Putamen (tissue), 1 donor: ENCODE data around the gene CPNE7.

ENCODE experiments used
- DNase-seq: peaks from one replicate; pipeline ENCODE4 v3.0.0-alpha.2; 2016; ENCODE audit warnings: low spot score

The CPNE7 gene

GRCh38 chr16:89575247-89576152 lies at the start of gene CPNE7:
TSS of gene CPNE7 (plus strand) at chr16:89575758. CDS start at chr16:89575898, 140 bp downstream.
- no peak for DNase-seq

DNA sequence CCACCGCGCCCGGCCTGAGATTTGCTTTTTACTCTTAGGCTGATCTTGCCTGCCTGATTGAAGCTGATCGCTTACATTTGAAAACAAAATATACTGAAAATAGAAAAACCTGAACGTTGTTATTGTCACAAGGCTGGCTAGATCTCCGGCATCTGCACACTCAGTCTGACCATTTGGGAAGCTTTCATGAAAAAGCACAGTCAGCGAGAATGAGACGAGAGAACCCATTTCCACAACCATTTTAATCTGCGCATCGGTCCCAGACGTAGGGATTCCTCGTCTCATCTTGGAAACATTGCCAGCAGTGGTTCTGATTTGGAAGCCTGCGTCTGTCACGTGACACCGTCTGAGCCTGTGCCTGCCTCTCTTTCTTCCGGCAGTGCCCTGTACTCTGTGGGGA lies 46.5 kb upstream of the CPNE7 start:
- DNase-seq = no peak

DNA sequence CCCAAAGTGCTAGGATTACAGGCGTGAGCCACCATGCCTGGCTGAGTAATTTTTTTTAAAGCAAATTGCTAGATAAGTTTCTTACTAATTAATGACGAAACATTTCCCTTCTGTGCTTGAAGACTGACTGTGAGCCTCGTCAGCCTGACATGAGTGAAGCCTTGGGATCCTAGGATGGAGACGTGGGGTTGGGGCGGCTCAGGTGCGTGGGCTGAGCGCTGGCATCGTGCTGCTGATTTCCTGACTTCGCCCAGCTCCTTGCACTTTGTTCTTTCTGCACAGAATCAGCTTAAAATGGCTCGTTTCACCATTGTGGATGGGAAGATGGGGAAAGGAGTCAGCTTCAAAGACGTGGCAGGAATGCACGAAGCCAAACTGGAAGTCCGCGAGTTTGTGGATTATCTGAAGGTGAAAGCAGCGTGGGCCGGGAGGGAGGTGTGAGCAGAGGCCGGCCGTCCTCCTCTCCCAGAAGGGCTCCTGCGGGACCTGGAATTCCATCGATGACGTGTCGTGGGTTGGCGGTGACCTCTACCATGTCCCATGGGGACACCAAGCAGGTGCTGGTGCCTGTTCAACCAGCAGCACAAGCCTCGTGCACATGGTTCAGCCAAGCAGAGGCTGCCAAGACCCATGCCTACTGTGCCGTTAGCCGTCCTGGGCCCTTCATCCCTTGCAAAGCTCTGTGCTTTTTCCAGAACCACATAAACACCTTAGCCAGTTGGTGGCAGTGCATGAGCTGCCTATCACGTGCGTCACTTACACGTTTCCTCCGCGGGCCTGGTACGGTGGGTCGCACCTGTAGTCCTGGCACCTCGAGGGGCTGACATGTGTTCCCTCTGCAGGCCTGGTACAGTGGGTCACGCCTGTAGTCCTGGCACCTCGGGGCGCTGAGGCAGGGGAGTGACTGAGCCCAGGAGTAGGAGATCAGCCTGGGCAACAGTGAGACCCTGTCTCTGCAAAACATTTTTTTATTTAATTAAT lies 44.9 kb upstream of the CPNE7 start:
- peak; percentile 65 for DNase-seq

DNA sequence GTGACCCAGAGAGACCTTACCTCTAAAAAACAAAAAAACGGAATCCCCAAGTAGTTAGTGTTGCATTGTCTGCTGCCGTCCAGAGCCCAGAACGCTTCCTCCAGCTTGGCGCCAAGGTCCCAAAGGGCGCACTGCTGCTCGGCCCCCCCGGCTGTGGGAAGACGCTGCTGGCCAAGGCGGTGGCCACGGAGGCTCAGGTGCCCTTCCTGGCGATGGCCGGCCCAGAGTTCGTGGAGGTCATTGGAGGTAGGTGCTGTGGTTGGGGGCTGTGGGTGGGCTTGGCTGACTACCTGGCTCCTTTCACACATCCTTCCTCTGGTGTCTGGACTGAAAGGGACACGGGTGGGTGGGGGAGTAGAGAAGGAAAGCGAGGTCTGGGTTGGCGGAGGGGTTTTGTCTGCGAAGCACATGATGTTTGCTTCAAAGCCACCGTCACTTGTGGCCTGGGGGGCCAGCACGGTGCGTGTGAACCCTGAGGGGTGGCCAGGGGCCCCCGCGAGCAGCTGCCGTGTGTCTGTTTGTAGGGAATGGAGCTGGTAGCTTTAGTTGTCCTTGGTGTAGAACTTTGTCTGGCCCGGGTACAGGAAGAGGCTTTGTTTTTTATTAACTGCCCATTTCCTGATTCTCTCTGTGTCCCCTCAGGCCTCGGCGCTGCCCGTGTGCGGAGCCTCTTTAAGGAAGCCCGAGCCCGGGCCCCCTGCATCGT lies 43.6 kb upstream of the CPNE7 start:
- DNase-seq = no peak

- peak; percentile 31 for DNase-seq
These were observed 41.3 kb upstream of the CPNE7 start for GRCh38 chr16:89534252-89534756.

GRCh38 chr16:89536371-89536770 lies 39.2 kb upstream of the CPNE7 start:
- DNase-seq = no peak

- peak; percentile 88 for DNase-seq
These were observed 38.5 kb upstream of the CPNE7 start for GRCh38 chr16:89536886-89537548.

DNA sequence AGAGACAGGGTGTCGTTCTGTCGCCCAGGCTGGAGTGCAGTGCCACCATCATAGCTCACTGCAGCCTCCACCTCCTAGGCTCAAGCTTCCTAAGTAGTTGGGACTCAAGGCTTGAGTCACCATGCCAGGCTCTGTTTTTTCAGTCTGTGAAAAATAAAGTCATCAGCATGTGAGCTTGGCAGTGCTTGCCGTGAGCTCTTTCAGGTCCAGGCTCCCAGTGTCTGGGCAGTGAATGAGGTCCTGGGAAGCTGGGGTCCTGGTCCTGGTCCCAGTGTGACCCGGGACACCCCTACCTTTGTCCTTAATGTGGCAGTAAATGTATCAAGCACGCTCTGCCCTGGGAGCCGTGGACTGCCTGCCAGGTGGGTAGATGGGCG lies 38.0 kb upstream of the CPNE7 start:
- DNase-seq = peak; percentile 35

DNA sequence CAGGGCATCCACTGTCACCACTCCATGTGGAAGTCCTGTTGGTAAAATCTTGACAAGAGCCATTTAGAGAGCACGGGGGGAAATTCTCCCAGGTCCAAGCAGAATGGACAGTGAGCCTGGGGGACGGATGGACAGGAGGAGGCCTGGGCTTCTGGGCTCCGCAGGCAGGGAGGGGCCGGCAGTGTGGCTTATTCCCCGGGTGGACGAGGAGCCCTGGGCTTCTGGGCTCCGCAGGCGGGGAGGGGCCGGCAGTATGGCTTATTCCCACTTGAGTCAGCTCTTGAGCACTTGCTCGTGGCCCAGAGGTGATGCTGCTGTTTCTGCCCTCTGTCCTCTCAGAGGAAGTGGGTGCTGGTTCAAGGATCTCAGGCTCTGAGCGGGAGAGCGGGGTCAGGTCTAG lies 37.3 kb upstream of the CPNE7 start:
- no peak for DNase-seq

GRCh38 chr16:89540557-89540956 lies 35.0 kb upstream of the CPNE7 start:
- DNase-seq = no peak

GRCh38 chr16:89541792-89542191 lies 33.8 kb upstream of the CPNE7 start:
- no peak for DNase-seq

DNA sequence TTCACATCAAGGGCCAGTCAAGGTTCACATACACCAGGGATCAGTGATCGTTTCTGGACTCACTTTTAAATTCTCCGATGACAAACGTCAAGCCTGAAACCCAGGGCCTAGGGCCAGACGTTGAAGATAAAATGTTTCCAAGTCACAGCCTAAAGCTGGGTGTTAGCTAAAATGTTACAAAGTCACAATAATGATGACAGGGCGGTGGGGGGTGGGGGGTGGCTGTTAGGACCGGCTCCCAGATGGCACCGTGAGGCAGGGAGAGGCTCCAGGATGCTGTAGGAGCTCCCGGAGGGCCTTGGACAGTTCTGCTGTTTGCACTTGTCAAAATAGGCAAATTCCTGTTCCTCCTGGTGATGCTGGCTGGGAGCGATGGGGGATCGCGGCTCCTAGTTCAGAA lies 31.4 kb upstream of the CPNE7 start:
- DNase-seq = no peak

DNA sequence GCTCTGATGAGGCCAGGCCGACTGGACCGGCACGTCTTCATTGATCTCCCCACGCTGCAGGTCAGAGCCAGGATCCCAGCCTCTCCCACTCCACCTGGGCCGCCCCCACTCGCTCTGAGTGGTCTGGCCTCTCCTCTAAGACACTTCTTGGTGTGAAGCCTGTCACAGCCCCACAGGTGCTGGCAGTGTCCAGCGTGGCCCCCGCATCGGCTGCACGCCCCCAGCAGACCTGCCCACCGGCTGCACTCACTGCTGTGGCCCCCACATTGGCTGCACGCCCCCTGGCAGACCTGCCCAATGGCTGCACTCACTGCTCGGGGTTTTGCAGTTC lies 30.9 kb upstream of the CPNE7 start:
- no peak for DNase-seq

DNA sequence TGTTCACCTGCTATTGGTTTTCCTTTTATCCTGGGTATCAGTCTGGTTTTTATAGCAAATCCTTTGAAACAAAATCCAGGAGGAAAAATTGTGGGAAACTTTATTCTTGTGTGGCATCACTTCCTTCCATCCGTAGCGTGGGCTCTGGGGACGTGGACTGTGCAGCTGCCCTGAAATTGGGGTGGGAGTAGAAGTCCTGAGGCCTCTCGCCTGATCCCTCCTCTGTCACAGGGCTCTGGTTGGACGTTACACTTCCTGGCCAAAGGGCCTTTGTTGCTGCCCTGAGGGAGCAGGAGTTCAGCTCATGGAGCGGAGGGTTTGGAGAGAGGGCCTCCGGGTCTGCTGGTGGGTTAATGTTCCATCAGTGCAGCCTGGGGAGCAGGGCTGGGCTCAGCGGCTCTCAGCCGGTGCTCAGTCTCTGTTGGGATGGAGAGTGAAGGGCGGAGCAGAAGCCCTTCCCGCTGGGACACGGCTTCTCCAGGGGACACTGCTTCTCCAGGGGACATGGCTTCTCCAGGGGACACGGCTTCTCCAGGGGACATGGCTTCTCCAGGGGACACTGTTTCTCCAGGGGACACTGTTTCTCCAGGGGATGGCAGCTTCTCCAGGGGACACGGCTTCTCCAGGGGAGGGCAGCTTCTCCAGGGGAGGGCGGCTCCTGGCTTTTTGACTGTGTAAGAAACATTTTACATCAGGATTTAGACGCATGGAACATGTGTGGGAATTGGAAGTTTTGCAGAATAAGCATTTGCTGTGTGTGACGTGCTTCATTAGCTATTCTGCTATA lies 30.3 kb upstream of the CPNE7 start:
- no peak for DNase-seq

DNA sequence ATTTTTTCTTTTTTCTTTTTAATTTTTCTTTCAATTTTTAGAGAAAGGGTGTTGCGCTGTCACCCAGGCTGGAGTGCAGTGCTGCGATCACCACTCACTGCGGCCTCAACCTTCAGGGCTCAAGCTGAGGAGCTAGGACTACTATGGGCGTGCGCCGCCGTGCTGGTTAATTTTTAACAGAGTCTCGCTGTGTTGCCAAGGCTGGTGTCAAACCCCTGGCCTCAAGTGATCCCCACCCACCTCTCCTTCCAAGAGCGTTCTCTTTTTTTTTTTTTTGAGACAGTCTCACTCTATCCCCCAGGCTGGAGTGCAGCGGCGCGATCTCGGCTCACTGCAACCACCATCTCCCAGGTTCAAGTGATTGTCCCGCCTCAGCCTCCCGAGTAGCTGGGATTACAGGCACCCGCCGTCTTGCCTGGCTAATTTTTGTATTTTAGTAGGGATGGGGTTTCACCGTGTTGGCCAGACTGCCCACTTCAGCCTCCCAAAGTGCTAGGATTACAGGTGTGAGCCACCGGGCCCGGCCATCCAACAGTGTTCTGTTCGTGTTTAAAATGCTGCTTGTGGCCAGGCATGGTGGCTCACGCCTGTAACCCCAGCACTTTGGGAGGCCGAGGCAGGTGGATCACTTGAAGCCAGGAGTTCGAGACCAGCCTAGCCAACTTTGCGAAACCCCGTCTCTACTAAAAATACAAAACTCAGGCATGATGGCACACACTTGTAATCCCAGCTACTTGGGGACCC lies 29.6 kb upstream of the CPNE7 start:
- no peak for DNase-seq

- DNase-seq = no peak
These were observed 28.8 kb upstream of the CPNE7 start for GRCh38 chr16:89546781-89547180.

GRCh38 chr16:89547291-89547690 lies 28.3 kb upstream of the CPNE7 start:
- DNase-seq = no peak

GRCh38 chr16:89547860-89548259 lies 27.7 kb upstream of the CPNE7 start:
- no peak for DNase-seq

- no peak for DNase-seq
These were observed 27.1 kb upstream of the CPNE7 start for GRCh38 chr16:89548344-89549006.
